HG02571 (cell line): ENCODE measurements around the gene KCNK18.
"Not testable (repeated sequence)": the region's sequence is repeated elsewhere in the genome, so short reads cannot be mapped to it uniquely, and the experiment has no call there.

Source experiments
- ATAC-seq: cut with Tn5 transposase; IDR thresholded peaks from one replicate; pipeline ENCODE4 v1.9.1; 2021; ENCODE audit warnings: mild to moderate bottlenecking, moderate library complexity; ENCODE audit not compliant: unreplicated experiment

KCNK18 gene

GRCh38 chr10:117170244-117170643 is 27.0 kb upstream of the KCNK18 start:
- ATAC-seq, result no peak

- peak; percentile 71 for ATAC-seq
Observed at GRCh38 chr10:117174439-117175214, 22.7 kb upstream of the KCNK18 start.

GRCh38 chr10:117175215-117175900 is 21.9 kb upstream of the KCNK18 start:
- ATAC-seq, result peak; percentile 29

- ATAC-seq, result peak; percentile 51
Observed at GRCh38 chr10:117175901-117176534, 21.3 kb upstream of the KCNK18 start.

- no peak for ATAC-seq
Observed at GRCh38 chr10:117178190-117178589, 19.1 kb upstream of the KCNK18 start.

- no peak for ATAC-seq
Observed at GRCh38 chr10:117184296-117184695, 13.0 kb upstream of the KCNK18 start.

GRCh38 chr10:117184821-117185220 is 12.5 kb upstream of the KCNK18 start:
- no peak for ATAC-seq

- not testable (repeated sequence) for ATAC-seq
Observed at GRCh38 chr10:117185817-117186216, 11.5 kb upstream of the KCNK18 start.

- no peak for ATAC-seq
Observed at GRCh38 chr10:117186832-117187615, 10.3 kb upstream of the KCNK18 start.

GRCh38 chr10:117188371-117188770 is 8.9 kb upstream of the KCNK18 start:
- ATAC-seq, result no peak

- ATAC-seq, result no peak
Observed at GRCh38 chr10:117189557-117189956, 7.7 kb upstream of the KCNK18 start.

- ATAC-seq, result no peak
Observed at GRCh38 chr10:117198088-117198487, 799 bp downstream of the KCNK18 start.

- ATAC-seq, result no peak
Observed at GRCh38 chr10:117201826-117202225, 4.5 kb downstream of the KCNK18 start.

- no peak for ATAC-seq
Observed at GRCh38 chr10:117204316-117204715, 7.0 kb downstream of the KCNK18 start.

GRCh38 chr10:117212176-117212575 is 14.9 kb downstream of the KCNK18 start:
- ATAC-seq, result no peak

GRCh38 chr10:117214401-117214800 is 17.1 kb downstream of the KCNK18 start:
- ATAC-seq, result no peak

GRCh38 chr10:117215079-117215478 is 17.8 kb downstream of the KCNK18 start:
- no peak for ATAC-seq

GRCh38 chr10:117216028-117216427 is 18.7 kb downstream of the KCNK18 start:
- no peak for ATAC-seq

GRCh38 chr10:117216611-117217195 is 19.4 kb downstream of the KCNK18 start:
- peak; percentile 75 for ATAC-seq

GRCh38 chr10:117217196-117217761 is 20.0 kb downstream of the KCNK18 start:
- ATAC-seq, result peak; percentile 52
